Measurements from ENCODE around the gene OTOP3. TPM values are rescaled to one million over a fixed set of nuclear protein-coding genes. Genes with fewer than 3 reads are reported as not detected.

OTOP3 gene
- total RNA-seq, 1 donor from 2014 or later = not detected

DNA sequence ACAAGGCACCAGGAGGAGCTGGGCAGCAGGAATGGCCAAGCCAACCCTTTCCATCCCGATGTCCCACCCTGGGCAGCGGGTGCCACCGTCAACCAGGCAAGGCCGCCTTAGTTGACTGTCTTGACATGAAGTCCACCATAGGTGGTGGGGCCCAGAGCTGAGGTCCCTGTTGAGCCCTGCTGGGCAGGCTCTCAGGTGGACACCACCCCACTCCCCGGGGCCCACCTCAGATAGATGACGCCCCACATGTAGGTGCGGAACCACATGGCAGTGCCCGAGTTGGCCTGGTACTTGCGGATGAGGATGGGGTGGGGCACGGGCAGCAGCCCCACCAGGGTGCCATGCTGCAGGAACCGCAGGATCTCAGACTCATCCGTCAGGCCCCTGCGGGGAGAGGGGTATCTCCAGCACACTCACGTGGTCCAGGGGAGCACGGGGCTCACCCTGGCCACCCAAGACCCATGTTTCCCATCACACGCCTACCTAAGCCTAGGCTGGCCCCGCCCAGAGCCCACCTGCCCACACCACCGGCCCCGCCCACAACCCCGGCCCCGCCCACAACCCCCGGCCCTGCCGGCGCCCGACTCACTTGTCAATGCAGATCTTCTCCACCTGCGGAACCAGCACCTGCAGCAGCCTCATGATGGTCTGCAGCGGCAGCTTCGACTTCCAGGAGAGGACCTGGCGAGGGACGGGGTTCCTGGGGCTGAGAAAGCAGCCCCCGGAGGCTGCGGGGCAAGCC is 16.2 kb downstream of the OTOP3 start:
- Mint-ChIP-seq H3K4me1 (ENCODE audit: low read depth, unreplicated experiment) (no peaks in the 10 kb centered on the region), H3K9me3 (ENCODE audit: unreplicated experiment) (peaks cover 2% of the 10 kb centered on the region), H3K36me3 (ENCODE audit: unreplicated experiment) (no peaks in the 10 kb centered on the region), H3K27me3 (ENCODE audit: unreplicated experiment) (peaks cover 8% of the 10 kb centered on the region), H3K27ac (ENCODE audit: unreplicated experiment) (no peak overlapping the region), H3K4me3 (ENCODE audit: unreplicated experiment) (no peak overlapping the region)
- DNase-seq = no peak
- no peak for TF ChIP-seq CTCF (IDR thresholded peaks at IDR 0.05; ENCODE audit: partially characterized antibody, unreplicated experiment)

DNA sequence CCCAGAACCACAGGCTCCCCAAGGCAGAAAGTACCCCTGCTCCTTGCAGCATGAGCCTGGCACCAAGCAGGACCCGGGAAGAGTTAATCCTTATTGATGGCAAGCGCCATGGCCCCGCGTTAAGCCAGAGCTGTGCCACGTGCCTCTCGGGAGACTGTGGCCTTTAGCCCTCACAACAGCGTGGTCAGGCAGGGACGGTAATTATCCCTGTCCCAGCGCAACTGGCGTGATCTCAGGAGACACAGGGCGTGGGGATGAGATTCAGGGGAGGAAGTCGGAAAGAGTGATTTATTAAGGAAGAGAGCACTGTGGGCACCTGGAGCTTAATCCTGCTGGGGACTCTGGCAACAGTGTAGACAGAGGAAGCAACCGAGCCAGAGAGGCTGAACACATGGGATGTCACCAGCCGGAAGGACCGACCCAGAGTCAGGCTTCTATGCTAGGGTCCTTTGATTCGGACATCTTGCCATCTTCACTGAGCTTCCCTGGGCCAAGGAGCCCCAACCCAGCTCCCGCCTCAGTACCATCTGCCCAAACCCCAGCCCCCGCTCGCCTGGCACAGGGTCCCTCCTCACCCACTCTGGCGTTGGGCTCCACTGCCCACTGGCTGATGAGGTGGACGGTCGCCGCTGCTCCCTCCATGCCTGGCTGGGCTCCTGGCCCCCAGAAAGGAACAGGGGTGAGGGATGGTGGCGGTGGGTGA is 16.9 kb downstream of the OTOP3 start:
- no peak for DNase-seq
- Mint-ChIP-seq H3K27me3 (ENCODE audit: unreplicated experiment) (peaks cover 8% of the 10 kb centered on the region), H3K4me3 (ENCODE audit: unreplicated experiment) (no peak overlapping the region), H3K27ac (ENCODE audit: unreplicated experiment) (no peak overlapping the region), H3K9me3 (ENCODE audit: unreplicated experiment) (peaks cover 2% of the 10 kb centered on the region), H3K4me1 (ENCODE audit: low read depth, unreplicated experiment) (no peaks in the 10 kb centered on the region), H3K36me3 (ENCODE audit: unreplicated experiment) (no peaks in the 10 kb centered on the region)
- TF ChIP-seq CTCF (IDR thresholded peaks at IDR 0.05; ENCODE audit: partially characterized antibody, unreplicated experiment) = no peak

DNA sequence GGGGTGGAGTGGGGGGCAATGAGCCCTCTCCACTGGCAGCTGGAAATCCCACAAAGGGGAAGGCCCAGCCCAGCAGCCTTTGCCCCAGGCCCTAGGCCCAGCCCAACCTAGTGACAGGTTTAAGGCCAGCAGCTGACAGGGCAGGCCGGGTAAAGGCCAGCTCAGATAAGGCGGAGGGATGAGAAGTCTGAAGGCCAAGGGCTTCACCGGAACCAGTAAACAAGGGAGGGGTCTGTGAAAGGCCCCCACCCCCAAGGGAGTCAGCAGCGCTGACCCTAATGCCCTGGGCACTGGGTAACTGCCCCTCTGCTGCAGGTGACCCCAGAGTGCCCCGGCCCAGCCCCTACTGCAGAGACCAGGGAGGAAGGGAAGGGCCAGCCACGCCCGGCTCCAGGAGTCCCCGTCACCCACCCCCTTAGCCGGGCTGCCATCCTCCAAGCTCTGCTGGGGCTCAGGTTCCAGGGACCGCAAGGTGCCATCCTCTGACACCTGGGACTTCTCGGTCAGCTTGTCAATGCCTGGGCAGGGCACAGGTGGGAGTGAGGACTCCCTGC is 17.5 kb downstream of the OTOP3 start:
- Mint-ChIP-seq H3K36me3 (ENCODE audit: unreplicated experiment) (no peaks in the 10 kb centered on the region), H3K4me1 (ENCODE audit: low read depth, unreplicated experiment) (peaks cover 2% of the 10 kb centered on the region), H3K9me3 (ENCODE audit: unreplicated experiment) (peaks cover 5% of the 10 kb centered on the region), H3K27ac (ENCODE audit: unreplicated experiment) (no peak overlapping the region), H3K27me3 (ENCODE audit: unreplicated experiment) (peaks cover 9% of the 10 kb centered on the region), H3K4me3 (ENCODE audit: unreplicated experiment) (no peak overlapping the region)
- no peak for TF ChIP-seq CTCF (IDR thresholded peaks at IDR 0.05; ENCODE audit: partially characterized antibody, unreplicated experiment)
- DNase-seq = no peak

DNA sequence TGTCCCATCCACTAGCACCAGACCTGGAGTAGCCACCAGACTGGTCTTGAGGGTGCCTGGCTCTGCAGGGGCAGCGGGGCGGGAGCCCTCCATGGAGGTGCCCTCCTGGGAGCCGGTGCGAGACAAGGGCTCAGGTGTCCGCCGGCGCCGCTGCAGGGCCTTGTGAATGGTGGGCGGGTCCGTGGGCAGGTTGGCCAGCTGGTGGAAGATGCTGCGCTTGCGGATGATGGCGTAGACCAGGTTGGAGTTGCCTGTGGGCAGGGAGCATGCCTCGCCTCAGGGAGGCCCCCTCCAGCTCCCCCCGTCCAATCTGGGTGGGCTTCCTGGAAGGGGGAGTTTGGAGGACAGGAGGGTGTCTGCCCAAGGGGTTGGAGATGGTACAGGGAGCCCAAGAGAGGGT is 18.4 kb downstream of the OTOP3 start:
- Mint-ChIP-seq H3K36me3 (ENCODE audit: unreplicated experiment) (no peaks in the 10 kb centered on the region), H3K27ac (ENCODE audit: unreplicated experiment) (no peak overlapping the region), H3K4me3 (ENCODE audit: unreplicated experiment) (no peak overlapping the region), H3K9me3 (ENCODE audit: unreplicated experiment) (peaks cover 5% of the 10 kb centered on the region), H3K27me3 (ENCODE audit: unreplicated experiment) (peaks cover 9% of the 10 kb centered on the region), H3K4me1 (ENCODE audit: low read depth, unreplicated experiment) (peaks cover 2% of the 10 kb centered on the region)
- TF ChIP-seq CTCF (IDR thresholded peaks at IDR 0.05; ENCODE audit: partially characterized antibody, unreplicated experiment) = no peak
- DNase-seq = no peak

Data from glutamatergic neuron (in vitro differentiated cells).